Body of pancreas (tissue), 4 donors: ENCODE results near the gene BANP. TPM values are rescaled to one million over a fixed set of nuclear protein-coding genes. Genes with fewer than 3 reads are reported as not detected.
A peak's percentile ranks its signal among the peaks of the same experiment; 100 is the strongest.
"Not testable (repeated sequence)": the region's sequence is repeated elsewhere in the genome, so short reads cannot be mapped to it uniquely, and the experiment has no call there.

Experiments used
- ATAC-seq: fragments of 150-250 bp; one replicate; pipeline ENCODE4 v1.9.1; 2016
- DNase-seq, 4 donors: peaks; one replicate each; pipeline ENCODE4 v3.0.0-alpha.2; 2019
- H3K27ac ChIP-seq, 4 donors: fragments of 200-600 bp; sonication (generic); 1 replicate in 3 of 4; 2 replicates in 1 of 4; pipeline versions ENCODE4 v1.5.1 to v1.6.1; 2016 to 2019; ENCODE audit warnings: mild to moderate bottlenecking in 1 of 4, mixed read lengths in 1 of 4, moderate library complexity in 1 of 4
- H3K27me3 ChIP-seq, 2 donors: fragments of 200-600 bp; sonication (generic); one replicate each; pipeline ENCODE4 v1.6.0; 2016; ENCODE audit warnings: mild to moderate bottlenecking in 1 of 2
- H3K36me3 ChIP-seq, 2 donors: fragments of 200-600 bp; sonication (generic); replicated peaks in 1 of 2; 2 replicates each; pipeline ENCODE4 v1.5.1; 2016; ENCODE audit warnings: low read depth in 2 of 2; ENCODE audit not compliant: insufficient read depth in 1 of 2
- H3K4me1 ChIP-seq: fragments of 200-600 bp; sonication (generic); one replicate; pipeline ENCODE4 v1.6.0; 2016
- H3K4me3 ChIP-seq, 2 donors: fragments of 200-600 bp; sonication (generic); 1 replicate in 1 of 2; 2 replicates in 1 of 2; pipeline ENCODE4 v1.5.1; 2016 to 2019
- H3K9me3 ChIP-seq, 3 donors: fragments of 200-600 bp; sonication (generic); 1 replicate in 2 of 3; 2 replicates in 1 of 3; pipeline ENCODE4 v1.5.1; 2016
- POLR2A ChIP-seq, 3 donors: fragments of 450-650 bp; IDR thresholded peaks; one replicate each; pipeline ENCODE4 v1.6.1; 2016; ENCODE audit warnings: antibody characterized with exemption in 3 of 3, mild to moderate bottlenecking in 2 of 3
- WGBS, 2 donors: methylation state at CpG; one replicate each; pipeline ENCODE4 v1.1.5; 2017; 5-methylcytosine and 5-hydroxymethylcytosine counted together
- intact Hi-C: fragments of 100-400 bp; cut with DNase I; formaldehyde crosslinking; loops from one replicate; pipeline ENCODE4 v1.15.1; 2023
- total RNA-seq, 2 donors: library from RNA; depleted of rRNA; stranded (reverse); fragments of >200 nt; gene quantifications; one replicate each; pipeline ENCODE4 v1.1.0, GENCODE V29; 2016
- TF ChIP-seq, protein P1 (sequence below), 7 experiments: fragments of 450-650 bp in 4 of 7; fragments of 200-600 bp in 3 of 7; sonication (generic) in 3 of 7; IDR thresholded peaks; one replicate each; pipeline ENCODE4 v1.5.1; 2016 to 2019; ENCODE audit warnings: antibody characterized with exemption in 7 of 7

Gene BANP
- total RNA-seq, 2 donors from 2014 or later: 19.1 to 20.2 TPM

DNA sequence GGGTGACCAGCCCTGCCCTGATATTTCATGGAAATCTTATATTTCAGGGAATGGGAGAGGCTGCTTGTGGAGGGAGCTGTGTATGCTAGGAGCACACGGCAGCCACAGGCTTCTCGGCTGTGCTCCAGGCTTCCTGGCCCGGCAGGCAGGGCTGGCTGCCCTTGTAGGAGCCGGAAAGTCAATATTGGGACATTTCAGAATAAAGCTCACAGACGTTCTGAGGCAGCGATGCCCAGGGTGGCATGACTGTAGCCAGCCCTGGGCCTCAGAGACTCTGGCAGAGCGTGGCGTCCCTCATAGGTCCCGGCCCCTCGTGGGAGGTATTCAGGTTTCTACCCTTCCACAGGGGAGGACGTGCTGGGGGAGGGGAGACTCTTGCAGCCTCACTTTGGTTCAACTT is 65.7 kb downstream of the BANP start:
- no peak for ATAC-seq
- no peak overlapping the region for H3K4me3 ChIP-seq
- H3K9me3 ChIP-seq: no peaks in the 10 kb centered on the region
- intact Hi-C loops: no loop called here
- WGBS, 2 donors: 82 to 92% methylated on average over 11 of the region's 11 CpGs
- no peak overlapping the region for H3K27ac ChIP-seq
- TF ChIP-seq, protein P1, sequence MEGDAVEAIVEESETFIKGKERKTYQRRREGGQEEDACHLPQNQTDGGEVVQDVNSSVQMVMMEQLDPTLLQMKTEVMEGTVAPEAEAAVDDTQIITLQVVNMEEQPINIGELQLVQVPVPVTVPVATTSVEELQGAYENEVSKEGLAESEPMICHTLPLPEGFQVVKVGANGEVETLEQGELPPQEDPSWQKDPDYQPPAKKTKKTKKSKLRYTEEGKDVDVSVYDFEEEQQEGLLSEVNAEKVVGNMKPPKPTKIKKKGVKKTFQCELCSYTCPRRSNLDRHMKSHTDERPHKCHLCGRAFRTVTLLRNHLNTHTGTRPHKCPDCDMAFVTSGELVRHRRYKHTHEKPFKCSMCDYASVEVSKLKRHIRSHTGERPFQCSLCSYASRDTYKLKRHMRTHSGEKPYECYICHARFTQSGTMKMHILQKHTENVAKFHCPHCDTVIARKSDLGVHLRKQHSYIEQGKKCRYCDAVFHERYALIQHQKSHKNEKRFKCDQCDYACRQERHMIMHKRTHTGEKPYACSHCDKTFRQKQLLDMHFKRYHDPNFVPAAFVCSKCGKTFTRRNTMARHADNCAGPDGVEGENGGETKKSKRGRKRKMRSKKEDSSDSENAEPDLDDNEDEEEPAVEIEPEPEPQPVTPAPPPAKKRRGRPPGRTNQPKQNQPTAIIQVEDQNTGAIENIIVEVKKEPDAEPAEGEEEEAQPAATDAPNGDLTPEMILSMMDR (IDR thresholded peaks at IDR 0.05): no peak
- TF ChIP-seq POLR2A (IDR thresholded peaks at IDR 0.05): no peak
- peak in 1 of 4 donors; percentile 64 for DNase-seq
- no peaks in the 10 kb centered on the region for H3K27me3 ChIP-seq
- H3K4me1 ChIP-seq: no peaks in the 10 kb centered on the region
- no peaks in the 10 kb centered on the region for H3K36me3 ChIP-seq

DNA sequence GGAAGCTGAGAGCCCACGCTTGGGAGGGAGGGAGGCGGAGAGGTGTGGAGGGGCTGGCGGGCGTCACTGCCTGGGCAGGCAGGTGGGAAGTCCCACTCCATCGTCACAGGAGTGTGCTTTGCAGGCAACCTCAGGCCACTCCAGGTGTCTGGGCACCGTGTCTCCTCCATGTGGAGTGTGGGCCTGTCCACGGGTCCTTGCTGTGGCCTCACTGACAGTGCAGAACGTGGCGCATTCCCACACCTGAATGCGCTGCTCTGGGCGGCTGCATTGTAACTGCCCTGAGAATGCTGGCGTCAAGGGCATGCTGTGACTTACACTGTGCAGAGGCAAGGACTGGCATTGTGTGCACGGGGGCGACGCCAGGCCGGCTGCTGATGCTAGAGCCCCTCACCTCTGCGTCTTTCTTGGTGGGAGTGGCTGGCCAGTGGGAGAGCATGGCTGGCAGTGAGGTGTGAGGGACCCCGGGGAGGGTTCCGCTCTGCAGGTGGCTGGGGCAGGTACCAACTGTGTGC is 66.4 kb downstream of the BANP start:
- no peaks in the 10 kb centered on the region for H3K36me3 ChIP-seq
- DNase-seq: no peak
- TF ChIP-seq, protein P1 (IDR thresholded peaks at IDR 0.05): no peak
- TF ChIP-seq POLR2A (IDR thresholded peaks at IDR 0.05): no peak
- no peak overlapping the region for H3K27ac ChIP-seq
- no peaks in the 10 kb centered on the region for H3K27me3 ChIP-seq
- H3K9me3 ChIP-seq: no peaks in the 10 kb centered on the region
- no peaks in the 10 kb centered on the region for H3K4me1 ChIP-seq
- H3K4me3 ChIP-seq: no peak overlapping the region
- no peak for ATAC-seq
- intact Hi-C loops: no loop called here
- WGBS, 2 donors: 92% methylated on average over 10 to 15 of the region's 19 CpGs

DNA sequence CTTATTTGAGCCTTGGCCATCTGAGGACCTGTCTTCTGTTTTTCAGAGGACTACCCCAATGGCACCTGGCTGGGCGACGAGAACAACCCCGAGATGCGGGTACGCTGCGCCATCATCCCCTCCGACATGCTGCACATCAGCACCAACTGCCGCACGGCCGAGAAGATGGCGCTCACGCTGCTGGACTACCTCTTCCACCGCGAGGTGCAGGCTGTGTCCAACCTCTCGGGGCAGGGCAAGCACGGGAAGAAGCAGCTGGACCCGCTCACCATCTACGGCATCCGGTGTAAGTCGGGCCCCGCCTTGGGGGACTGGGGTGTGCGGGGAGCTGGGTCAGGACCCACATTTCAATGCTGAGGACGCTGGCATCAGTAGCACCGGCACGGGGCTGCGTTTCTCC is 67.1 kb downstream of the BANP start:
- H3K4me3 ChIP-seq, intact Hi-C loops, H3K27me3 ChIP-seq, H3K36me3 ChIP-seq, H3K27ac ChIP-seq, H3K4me1 ChIP-seq, ATAC-seq, H3K9me3 ChIP-seq, DNase-seq: not testable (repeated sequence)
- WGBS, 2 donors: 95 to 97% methylated on average over 26 of the region's 26 CpGs

DNA sequence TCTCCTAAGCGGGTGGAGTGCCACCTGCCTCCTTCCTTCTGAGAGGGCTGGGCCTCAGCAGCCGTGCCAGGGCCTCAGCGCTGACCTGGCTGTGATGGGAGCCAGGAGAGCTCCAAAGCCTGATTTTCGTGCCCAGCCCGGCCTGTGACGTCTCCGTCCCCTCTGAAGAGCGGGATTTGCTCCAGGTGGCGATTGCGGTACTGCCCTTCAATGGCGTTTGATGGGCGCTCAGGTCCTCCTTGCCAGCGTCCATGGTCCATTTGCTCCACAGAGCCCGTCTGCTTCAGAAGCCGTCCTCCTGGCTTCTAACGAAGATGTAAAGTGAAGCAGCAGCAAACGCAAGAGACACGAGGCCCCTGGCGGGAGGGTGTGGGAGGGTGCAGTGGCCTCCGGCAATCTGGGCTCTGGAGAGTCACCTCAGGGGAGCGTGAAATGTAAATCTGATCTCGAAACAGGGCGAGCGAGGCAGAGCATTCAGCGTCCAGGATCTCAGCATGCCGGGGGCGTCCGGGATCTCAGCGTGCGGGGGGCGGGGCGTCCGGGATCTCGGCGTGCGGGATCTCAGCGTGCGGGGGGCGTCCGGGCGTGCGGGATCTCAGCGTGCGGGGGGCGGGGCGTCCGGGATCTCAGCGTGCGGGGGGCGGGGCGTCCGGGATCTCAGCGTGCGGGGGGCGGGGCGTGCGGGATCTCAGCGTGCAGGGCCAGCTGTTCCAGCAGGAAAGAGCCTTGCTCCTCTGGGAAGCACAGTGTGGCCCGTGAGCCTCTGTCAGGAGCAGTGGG is 68.0 kb downstream of the BANP start:
- H3K4me1 ChIP-seq, DNase-seq, H3K27ac ChIP-seq, H3K4me3 ChIP-seq, H3K36me3 ChIP-seq, H3K27me3 ChIP-seq, intact Hi-C loops, H3K9me3 ChIP-seq, ATAC-seq: not testable (repeated sequence)
- 86 to 90% methylated on average over 25 to 34 of the region's 59 CpGs for WGBS, 2 donors

DNA sequence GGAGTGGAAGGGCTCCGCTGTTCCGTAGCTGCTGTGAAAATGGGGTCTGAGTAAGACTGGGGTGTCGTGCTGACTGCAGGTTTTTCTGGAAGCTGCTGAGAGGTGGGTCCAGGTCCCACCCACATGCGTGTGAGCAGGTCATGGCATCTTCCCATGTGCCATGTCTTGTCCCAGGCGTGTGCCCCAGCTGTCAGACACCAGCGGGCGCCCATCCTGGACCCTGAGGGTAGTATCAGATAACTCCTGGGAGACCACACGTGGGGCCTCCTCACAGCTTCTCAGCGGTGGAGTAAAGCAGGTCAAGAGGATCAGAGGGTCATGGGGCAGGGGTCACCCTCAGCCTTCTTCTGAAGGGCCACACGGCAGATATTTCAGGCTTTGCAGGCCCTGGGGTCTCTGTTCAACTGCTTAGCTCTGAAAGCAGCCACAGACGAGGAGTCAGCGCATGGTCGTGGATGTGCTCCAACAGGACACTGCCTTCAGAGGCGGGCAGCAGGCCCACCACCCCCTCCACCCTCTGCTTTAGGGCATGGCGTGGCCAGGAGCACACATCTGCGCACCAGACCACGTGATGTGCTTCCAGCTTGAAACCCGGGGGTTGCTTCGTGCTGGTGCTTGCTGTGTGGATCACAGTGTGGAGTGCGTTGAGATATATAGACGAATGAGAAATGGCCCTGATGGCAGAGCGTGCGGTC is 68.7 kb downstream of the BANP start:
- no peaks in the 10 kb centered on the region for H3K36me3 ChIP-seq
- H3K9me3 ChIP-seq: no peaks in the 10 kb centered on the region
- intact Hi-C loops: no loop called here
- WGBS, 2 donors: 90 to 93% methylated on average over 18 to 23 of the region's 23 CpGs
- DNase-seq (no peak), ATAC-seq (no peak)
- H3K27ac ChIP-seq: no peak overlapping the region
- TF ChIP-seq, protein P1 (IDR thresholded peaks at IDR 0.05): no peak
- TF ChIP-seq POLR2A (IDR thresholded peaks at IDR 0.05): no peak
- no peak overlapping the region for H3K4me3 ChIP-seq
- H3K4me1 ChIP-seq: no peaks in the 10 kb centered on the region
- no peaks in the 10 kb centered on the region for H3K27me3 ChIP-seq
